Skeletal muscle satellite cell (primary cell): Measurements from ENCODE around the gene TMED8.

Experiments used
- H3K27me3 ChIP-seq: 2 replicates; pipeline ENCODE4 v1.7.0; 2013; ENCODE audit warnings: low read length; ENCODE audit not compliant: control insufficient read depth, insufficient read depth
- H3K36me3 ChIP-seq: 2 replicates; pipeline ENCODE4 v1.7.0; 2013; ENCODE audit warnings: mild to moderate bottlenecking, control low read depth, low read length; ENCODE audit not compliant: insufficient read depth
- H3K4me1 ChIP-seq: 2 replicates; pipeline ENCODE4 v1.7.0; 2013; ENCODE audit warnings: low read length; ENCODE audit not compliant: control insufficient read depth, insufficient read depth
- H3K4me2 ChIP-seq: 2 replicates; pipeline ENCODE4 v1.7.0; 2013; ENCODE audit warnings: mild to moderate bottlenecking, low read length
- H3K4me3 ChIP-seq: 2 replicates; pipeline ENCODE4 v1.7.0; 2013; ENCODE audit warnings: low read length
- H3K9ac ChIP-seq: 2 replicates; pipeline ENCODE4 v1.7.0; 2013; ENCODE audit warnings: mild to moderate bottlenecking, low read depth, low read length, moderate library complexity
- H3K9me3 ChIP-seq: replicated peaks from 2 replicates; pipeline ENCODE4 v1.7.0; 2013; ENCODE audit warnings: mild to moderate bottlenecking, control low read depth, low read length

Gene TMED8

GRCh38 chr14:77406086-77406485 lies 29.2 kb upstream of the TMED8 start:
- H3K36me3 ChIP-seq: no peaks in the 10 kb centered on the region
- no peak overlapping the region for H3K9ac ChIP-seq
- no peaks in the 10 kb centered on the region for H3K4me1 ChIP-seq
- no peak overlapping the region for H3K4me3 ChIP-seq
- H3K27me3 ChIP-seq: no peaks in the 10 kb centered on the region
- H3K4me2 ChIP-seq: no peak overlapping the region
- no peaks in the 10 kb centered on the region for H3K9me3 ChIP-seq

GRCh38 chr14:77403768-77404167 lies 26.9 kb upstream of the TMED8 start:
- H3K36me3 ChIP-seq: no peaks in the 10 kb centered on the region
- H3K9ac ChIP-seq: no peak overlapping the region
- H3K4me2 ChIP-seq: no peak overlapping the region
- H3K4me1 ChIP-seq: no peaks in the 10 kb centered on the region
- no peaks in the 10 kb centered on the region for H3K27me3 ChIP-seq
- H3K4me3 ChIP-seq: no peak overlapping the region
- no peaks in the 10 kb centered on the region for H3K9me3 ChIP-seq

GRCh38 chr14:77400216-77400615 lies 23.3 kb upstream of the TMED8 start:
- Histone ChIP-seq H3K4me1 (no peaks in the 10 kb centered on the region), H3K9ac (no peak overlapping the region), H3K9me3 (no peaks in the 10 kb centered on the region), H3K4me3 (no peak overlapping the region), H3K27me3 (no peaks in the 10 kb centered on the region), H3K4me2 (no peak overlapping the region), H3K36me3 (no peaks in the 10 kb centered on the region)

GRCh38 chr14:77390188-77390587 lies 13.3 kb upstream of the TMED8 start:
- Histone ChIP-seq H3K9ac (no peak overlapping the region), H3K36me3 (no peaks in the 10 kb centered on the region), H3K4me3 (no peak overlapping the region), H3K4me2 (no peak overlapping the region), H3K4me1 (no peaks in the 10 kb centered on the region), H3K9me3 (no peaks in the 10 kb centered on the region), H3K27me3 (no peaks in the 10 kb centered on the region)

GRCh38 chr14:77378701-77379100 lies 1.8 kb upstream of the TMED8 start:
- Histone ChIP-seq H3K9me3 (no peaks in the 10 kb centered on the region), H3K36me3 (no peaks in the 10 kb centered on the region), H3K4me1 (peaks cover 12% of the 10 kb centered on the region), H3K4me2 (no peak overlapping the region), H3K4me3 (no peak overlapping the region), H3K27me3 (no peaks in the 10 kb centered on the region), H3K9ac (no peak overlapping the region)

GRCh38 chr14:77377502-77377844 lies 579 bp upstream of the TMED8 start:
- H3K27me3 ChIP-seq: no peaks in the 10 kb centered on the region
- no peaks in the 10 kb centered on the region for H3K36me3 ChIP-seq
- H3K9me3 ChIP-seq: no peaks in the 10 kb centered on the region
- peak overlapping the region; percentile 99 for H3K4me3 ChIP-seq
- H3K9ac ChIP-seq: peak overlapping the region; percentile 95
- peaks cover 20% of the 10 kb centered on the region for H3K4me1 ChIP-seq
- peak overlapping the region; percentile 98 for H3K4me2 ChIP-seq

- Histone ChIP-seq H3K9ac (peak overlapping the region; percentile 95), H3K9me3 (no peaks in the 10 kb centered on the region), H3K36me3 (no peaks in the 10 kb centered on the region), H3K4me1 (peaks cover 25% of the 10 kb centered on the region), H3K4me3 (peak overlapping the region; percentile 99), H3K27me3 (no peaks in the 10 kb centered on the region), H3K4me2 (peak overlapping the region; percentile 98)
Observed at GRCh38 chr14:77375973-77376770, 722 bp downstream of the TMED8 start.

- no peaks in the 10 kb centered on the region for H3K36me3 ChIP-seq
- no peaks in the 10 kb centered on the region for H3K9me3 ChIP-seq
- peak overlapping the region; percentile 95 for H3K9ac ChIP-seq
- peaks cover 25% of the 10 kb centered on the region for H3K4me1 ChIP-seq
- peak overlapping the region; percentile 98 for H3K4me2 ChIP-seq
- H3K27me3 ChIP-seq: no peaks in the 10 kb centered on the region
- no peak overlapping the region for H3K4me3 ChIP-seq
Observed at GRCh38 chr14:77375164-77375950, 1.5 kb downstream of the TMED8 start.

- no peak overlapping the region for H3K4me3 ChIP-seq
- H3K9me3 ChIP-seq: no peaks in the 10 kb centered on the region
- H3K4me2 ChIP-seq: peak overlapping the region; percentile 23
- H3K9ac ChIP-seq: no peak overlapping the region
- no peaks in the 10 kb centered on the region for H3K27me3 ChIP-seq
- no peaks in the 10 kb centered on the region for H3K36me3 ChIP-seq
- H3K4me1 ChIP-seq: peaks cover 23% of the 10 kb centered on the region
Observed at GRCh38 chr14:77372304-77372841, 4.5 kb downstream of the TMED8 start.

- H3K4me2 ChIP-seq: no peak overlapping the region
- no peak overlapping the region for H3K4me3 ChIP-seq
- H3K9me3 ChIP-seq: no peaks in the 10 kb centered on the region
- no peaks in the 10 kb centered on the region for H3K27me3 ChIP-seq
- peaks cover 14% of the 10 kb centered on the region for H3K4me1 ChIP-seq
- H3K36me3 ChIP-seq: no peaks in the 10 kb centered on the region
- H3K9ac ChIP-seq: no peak overlapping the region
Observed at GRCh38 chr14:77369285-77369684, 7.6 kb downstream of the TMED8 start.

- no peak overlapping the region for H3K9ac ChIP-seq
- H3K27me3 ChIP-seq: no peaks in the 10 kb centered on the region
- H3K9me3 ChIP-seq: no peaks in the 10 kb centered on the region
- H3K4me1 ChIP-seq: no peaks in the 10 kb centered on the region
- no peak overlapping the region for H3K4me2 ChIP-seq
- H3K36me3 ChIP-seq: no peaks in the 10 kb centered on the region
- H3K4me3 ChIP-seq: no peak overlapping the region
Observed at GRCh38 chr14:77364146-77364545, 12.7 kb downstream of the TMED8 start.
